Measurements from ENCODE around the gene ZNF462.

DNA sequence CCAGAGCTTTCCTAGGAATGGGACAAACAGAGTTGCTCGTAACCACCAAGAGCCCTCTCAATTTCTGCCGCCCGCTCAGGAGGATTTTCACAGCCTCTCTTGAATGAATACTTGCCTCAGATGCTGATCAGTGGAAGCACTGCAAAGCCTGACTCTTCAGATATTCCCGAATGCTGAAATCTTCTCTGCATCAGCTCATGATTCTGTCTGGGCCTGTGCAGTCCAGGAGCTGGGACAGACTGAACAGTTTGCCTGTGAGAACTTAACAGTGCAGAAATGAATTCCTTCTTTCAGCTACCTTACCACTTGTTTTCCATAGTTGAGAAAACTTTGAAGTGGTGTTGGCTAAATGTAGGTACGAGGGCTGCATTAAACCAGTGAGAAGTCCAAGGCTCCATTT lies 17.1 kb downstream of the ZNF462 start:
- TF ChIP-seq EZH2 (IDR thresholded peaks at IDR 0.05; ENCODE audit: low read depth, unreplicated experiment) (no peak), STAT1 (IDR thresholded peaks at IDR 0.05; ENCODE audit: unreplicated experiment) (no peak), CTCF (conservative IDR thresholded peaks at IDR 0.05; ENCODE audit: low read depth in 2 of 2) (no peak), EZH2phosphoT487 (IDR thresholded peaks at IDR 0.05; ENCODE audit: unreplicated experiment) (no peak), POLR2AphosphoS5 (IDR thresholded peaks at IDR 0.05; ENCODE audit: low read depth) (no peak), JUNB (IDR thresholded peaks at IDR 0.05; ENCODE audit: unreplicated experiment) (no peak), NANOG (IDR thresholded peaks at IDR 0.05; ENCODE audit: borderline replicate concordance) (no peak)
- TF ChIP-seq, protein P1, sequence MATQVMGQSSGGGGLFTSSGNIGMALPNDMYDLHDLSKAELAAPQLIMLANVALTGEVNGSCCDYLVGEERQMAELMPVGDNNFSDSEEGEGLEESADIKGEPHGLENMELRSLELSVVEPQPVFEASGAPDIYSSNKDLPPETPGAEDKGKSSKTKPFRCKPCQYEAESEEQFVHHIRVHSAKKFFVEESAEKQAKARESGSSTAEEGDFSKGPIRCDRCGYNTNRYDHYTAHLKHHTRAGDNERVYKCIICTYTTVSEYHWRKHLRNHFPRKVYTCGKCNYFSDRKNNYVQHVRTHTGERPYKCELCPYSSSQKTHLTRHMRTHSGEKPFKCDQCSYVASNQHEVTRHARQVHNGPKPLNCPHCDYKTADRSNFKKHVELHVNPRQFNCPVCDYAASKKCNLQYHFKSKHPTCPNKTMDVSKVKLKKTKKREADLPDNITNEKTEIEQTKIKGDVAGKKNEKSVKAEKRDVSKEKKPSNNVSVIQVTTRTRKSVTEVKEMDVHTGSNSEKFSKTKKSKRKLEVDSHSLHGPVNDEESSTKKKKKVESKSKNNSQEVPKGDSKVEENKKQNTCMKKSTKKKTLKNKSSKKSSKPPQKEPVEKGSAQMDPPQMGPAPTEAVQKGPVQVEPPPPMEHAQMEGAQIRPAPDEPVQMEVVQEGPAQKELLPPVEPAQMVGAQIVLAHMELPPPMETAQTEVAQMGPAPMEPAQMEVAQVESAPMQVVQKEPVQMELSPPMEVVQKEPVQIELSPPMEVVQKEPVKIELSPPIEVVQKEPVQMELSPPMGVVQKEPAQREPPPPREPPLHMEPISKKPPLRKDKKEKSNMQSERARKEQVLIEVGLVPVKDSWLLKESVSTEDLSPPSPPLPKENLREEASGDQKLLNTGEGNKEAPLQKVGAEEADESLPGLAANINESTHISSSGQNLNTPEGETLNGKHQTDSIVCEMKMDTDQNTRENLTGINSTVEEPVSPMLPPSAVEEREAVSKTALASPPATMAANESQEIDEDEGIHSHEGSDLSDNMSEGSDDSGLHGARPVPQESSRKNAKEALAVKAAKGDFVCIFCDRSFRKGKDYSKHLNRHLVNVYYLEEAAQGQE (IDR thresholded peaks at IDR 0.05; ENCODE audit: unreplicated experiment), result no peak
- TF ChIP-seq, protein P2, sequence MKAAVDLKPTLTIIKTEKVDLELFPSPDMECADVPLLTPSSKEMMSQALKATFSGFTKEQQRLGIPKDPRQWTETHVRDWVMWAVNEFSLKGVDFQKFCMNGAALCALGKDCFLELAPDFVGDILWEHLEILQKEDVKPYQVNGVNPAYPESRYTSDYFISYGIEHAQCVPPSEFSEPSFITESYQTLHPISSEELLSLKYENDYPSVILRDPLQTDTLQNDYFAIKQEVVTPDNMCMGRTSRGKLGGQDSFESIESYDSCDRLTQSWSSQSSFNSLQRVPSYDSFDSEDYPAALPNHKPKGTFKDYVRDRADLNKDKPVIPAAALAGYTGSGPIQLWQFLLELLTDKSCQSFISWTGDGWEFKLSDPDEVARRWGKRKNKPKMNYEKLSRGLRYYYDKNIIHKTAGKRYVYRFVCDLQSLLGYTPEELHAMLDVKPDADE (IDR thresholded peaks at IDR 0.05), result no peak
